NCI-H69 (cell line): ENCODE data around the gene GALC.

Experiments used
- DNase-seq: peaks from one replicate; lab custom pipeline; 2025; lab: John Stamatoyannopoulos, UW

GALC gene

DNA sequence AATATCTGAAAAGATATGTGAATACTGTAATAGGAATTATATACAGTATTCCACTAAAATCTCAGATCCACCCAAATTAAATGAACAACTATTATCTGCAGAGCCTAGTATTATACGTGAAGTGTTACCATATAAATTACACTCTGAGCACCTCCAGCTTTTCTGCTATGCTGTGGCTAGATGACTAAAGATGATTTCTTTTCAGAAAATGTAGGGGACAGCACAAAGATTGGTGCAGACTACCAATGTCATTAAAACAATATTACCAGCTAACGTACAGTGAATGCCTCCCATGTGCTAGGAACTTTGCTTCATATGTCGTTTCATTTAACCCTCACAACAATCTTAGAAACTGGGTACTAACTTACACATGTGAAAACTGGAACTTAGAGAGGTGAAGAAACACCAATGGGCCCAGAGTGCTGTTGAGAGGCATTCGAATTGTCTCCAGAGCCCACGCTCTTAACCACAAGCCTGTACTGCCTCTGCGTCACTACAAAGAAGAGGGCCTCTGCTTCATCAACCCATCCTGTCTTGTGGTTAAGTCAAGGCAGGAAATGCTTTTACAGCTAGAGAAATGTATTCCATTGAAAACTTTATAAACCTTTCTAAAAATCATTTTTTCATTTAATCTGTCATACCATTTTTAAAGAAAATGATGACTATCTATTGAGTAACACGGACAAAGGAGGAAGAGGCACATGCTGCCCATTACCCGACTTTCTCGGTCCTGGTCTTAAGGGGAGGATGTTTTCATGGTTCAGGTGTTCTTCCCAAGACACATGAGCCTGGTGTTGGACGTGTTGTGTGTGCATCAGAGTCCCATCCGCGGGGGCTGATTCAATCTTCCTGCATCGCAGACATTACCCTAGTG, 13.2 kb upstream of the GALC start:
- no peak for DNase-seq

DNA sequence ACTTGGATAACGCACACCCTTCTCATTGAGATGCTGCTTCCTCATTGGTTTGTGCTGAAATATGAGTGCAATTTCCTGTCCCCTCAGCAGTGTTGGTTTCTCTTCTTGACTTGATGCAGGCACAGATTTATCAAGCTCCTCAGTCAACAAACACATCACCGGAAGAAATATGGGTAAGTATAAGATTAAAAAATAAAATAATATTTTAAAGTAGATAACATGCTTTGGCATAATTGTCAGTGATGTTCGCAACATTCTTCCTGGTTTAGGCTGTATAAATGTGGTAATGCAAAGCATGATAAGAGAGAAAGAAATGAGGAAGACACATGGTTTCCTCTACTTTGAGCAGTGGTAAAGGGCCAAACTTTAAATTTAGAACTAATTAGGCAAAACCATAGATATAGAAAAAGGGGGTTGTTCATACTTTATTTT, 12.1 kb upstream of the GALC start, which contains the start of gene GPR65:
GPR65 (plus strand) TSS at position 86 of the 432 bp plus-strand sequence. CDS start 5,713 bp downstream, outside the sequence.
- no peak for DNase-seq

DNA sequence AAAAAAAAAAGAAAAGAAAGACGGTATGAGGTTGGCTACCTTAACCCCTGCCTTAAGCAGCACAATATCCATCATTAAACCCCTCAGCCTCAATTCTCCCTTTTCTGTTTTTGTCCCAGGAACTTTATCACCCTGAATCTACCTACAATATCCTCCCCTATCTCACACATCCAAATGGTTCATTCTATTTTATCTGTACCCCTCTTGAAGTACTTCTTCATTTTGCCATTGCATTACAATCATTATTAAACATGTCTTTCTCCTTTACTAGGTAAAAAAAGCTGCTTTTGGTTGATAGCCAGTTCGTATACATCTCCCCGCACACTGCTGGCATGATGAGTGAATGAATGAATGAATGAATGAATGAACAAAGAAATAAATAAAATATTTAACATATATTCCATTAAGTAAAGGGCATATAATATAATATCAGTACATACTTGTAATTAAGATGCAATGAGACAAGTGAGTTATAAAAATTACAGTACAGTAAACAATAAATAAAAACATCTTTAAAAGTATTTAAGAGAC, 11.6 kb upstream of the GALC start:
- no peak for DNase-seq

DNA sequence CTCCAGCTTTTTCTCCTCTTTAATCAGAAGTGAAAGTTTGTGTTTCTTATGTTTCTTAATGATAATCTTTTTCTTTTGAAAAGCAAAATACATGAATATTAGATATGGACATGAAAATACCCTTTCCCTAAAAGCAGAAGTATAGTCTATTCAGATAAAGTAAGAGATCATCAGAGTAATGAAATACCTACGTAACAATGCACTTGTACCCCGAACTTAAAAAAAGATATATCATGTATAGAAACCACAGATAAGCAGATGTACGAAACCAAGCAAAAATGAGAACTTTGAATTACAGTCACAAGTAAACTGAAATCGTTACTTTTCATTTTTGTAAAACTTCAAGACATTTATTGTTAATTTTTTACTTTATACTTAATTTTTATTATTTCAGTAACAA, 10.4 kb upstream of the GALC start:
- DNase-seq = no peak

DNA sequence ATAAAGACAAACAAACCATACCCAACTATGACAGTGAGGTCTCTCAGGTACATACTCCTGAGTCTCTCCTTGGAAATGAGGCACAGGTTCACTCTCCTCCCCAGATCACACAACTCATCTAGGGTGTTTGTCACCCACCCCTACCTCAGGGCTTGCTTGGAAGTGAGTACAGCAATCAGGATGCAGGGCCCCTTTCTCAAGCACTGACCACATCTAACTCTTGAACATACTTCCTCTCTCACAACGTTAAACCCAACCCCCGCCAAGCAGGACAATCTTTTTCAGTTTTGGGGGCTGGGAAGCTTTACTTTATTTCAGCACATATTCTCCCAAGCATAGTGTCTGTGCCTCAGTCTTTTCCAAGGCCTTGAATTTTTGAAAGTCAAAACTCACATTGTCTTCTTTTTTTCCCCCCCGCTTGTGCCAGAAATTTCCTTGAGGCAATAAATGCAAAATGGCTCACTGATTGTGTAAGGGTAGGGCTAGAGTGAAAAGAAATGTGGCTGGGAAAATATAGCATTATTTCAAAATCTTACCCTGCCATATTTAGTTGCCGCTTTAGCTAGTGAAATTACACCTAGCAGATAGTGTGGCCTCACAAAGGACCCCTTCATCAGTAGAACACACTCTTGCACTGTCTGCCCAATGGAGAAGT, 9.6 kb upstream of the GALC start:
- DNase-seq = no peak

DNA sequence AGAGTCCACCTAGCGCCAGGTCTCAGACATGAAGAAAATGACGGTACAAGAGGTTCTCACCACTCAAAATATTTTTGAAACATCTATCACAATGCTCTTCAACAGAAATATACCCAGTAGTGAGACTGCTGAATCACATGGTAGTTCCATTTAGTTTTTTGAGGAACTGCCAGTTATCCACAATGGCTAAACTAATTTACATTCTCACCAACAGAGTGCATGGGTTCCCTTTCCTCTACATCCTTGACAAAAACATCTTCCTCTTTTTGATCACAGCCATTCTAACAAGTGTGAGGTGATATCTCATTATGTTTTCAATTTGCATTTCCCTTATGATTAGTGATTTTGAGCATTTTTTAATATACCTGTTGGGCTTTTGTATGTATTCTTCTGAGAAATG, 6.3 kb upstream of the GALC start:
- DNase-seq = no peak

DNA sequence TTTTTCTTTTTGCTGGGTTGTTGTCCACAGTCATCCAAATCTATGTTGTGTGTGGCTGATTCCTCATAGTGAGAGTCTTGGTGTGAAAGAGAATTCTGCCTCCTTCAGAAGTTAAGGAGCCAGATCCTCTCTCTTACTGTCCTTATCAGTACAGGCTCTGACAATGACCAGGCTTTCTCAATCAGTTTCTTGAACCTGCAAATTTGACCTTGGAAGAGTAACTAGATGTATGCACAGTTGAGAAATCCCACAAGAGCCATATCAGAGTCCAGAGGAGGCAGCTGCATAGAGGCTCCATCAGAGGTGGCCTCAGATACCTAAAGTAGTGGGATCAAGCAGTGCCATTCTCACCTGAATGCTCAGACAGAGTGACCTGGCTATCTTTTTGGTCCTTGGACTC, 5.5 kb upstream of the GALC start:
- DNase-seq = no peak

DNA sequence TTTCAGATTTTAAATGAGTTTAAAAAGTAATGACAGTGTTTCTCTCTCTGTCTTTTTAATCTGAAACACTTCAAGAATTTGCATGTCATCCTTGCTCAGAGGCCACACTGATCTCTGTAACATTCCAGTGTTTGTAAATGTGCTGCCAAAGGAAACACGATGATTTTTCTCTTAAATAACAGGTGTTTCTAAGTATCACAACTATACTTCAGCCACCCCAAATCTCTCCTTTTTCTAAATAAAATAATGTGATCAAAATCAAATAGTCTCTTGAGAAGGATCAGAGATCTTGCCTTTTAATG, 3.3 kb upstream of the GALC start:
- no peak for DNase-seq

DNA sequence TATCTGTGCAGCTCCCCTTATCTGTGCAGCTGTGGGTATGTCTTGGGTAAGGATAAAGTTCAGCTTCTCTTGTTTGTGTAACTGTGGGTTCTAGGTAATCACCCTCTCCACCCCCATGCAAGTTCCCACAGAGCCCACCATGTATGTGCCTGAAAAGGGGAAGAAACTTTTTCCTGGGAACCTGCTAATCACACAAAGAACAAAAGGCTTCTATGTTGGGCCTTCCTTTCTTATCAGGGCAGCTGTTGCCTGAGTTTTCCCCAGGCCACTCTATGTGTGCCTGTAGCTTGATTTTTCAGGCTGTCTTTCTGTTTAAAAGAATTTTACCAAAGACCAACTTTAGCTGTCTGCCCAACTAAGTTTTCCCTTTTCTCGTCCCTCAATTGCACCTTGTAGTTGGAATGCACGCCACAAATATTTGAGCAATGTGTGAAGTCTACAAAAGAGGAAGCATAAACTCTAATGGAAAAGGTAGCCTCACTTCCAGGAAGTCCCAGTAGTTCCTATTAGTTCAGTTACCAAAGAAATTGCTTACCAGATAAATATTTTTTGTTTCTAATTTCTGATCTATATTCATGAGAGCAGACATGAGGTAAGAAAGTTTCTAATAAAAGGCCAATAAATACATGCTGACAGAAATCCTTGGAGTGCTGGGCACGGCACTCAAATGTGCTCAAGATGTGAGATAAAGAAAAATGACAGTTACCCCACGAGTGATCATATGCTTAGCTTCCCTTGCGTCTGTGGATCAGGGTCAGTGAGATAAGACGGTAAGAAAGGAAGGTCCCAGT, 2.7 kb upstream of the GALC start:
- no peak for DNase-seq

DNA sequence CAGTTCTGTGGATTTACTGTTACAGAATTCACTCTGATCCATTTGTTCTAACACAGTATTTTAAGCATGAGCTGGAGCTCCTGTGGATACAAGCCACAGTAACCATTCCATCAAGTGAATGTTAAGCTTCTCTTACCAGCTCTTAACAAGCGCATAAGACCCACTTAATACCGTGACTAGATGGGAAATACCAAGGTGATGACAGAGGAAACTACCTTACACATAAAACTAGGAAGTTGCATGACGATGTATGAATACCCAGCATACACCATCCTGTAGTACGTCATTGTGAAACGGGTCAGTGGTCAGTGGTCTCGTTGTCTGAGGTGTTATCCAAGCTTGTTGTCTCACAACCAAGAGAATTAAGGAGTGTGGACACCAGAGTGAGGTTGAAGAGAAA, 2.0 kb upstream of the GALC start:
- no peak for DNase-seq

DNA sequence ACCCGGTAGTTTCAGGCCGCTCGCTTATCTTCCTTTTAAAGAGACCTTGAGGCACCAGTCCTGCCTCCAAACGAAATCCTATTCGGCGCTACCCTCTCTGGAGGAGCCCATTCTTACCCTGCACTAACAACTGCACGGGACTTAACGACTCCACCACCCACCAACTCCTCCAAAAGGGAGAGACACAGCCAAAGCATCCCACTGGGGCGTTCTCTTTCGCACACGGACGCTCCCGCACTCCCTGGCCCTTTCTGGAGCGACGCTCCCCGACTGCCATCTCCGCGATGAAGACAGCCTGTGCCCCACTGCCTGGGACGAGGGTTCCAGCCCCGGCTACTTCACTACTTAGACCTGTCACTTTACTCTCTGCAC, 650 bp downstream of the GALC start:
- DNase-seq = no peak

DNA sequence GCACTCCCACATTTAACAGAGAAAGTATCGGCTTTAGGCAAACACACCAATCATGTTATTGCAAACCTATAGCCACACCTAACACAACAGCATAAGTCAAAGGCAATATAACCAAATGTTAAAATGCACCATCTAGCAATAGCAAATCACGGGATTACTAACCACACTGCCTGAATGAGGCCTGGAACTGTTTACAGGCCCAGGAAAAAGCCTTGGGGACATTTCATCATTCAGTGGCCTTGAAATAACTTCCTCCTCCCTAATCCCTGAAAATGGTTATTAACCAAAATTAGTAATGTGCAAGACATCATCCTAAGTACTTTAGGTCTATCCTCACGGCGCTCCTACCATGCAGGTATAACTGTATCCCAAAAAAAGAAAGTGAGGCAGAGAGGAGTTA, 2.3 kb downstream of the GALC start:
- no peak for DNase-seq

DNA sequence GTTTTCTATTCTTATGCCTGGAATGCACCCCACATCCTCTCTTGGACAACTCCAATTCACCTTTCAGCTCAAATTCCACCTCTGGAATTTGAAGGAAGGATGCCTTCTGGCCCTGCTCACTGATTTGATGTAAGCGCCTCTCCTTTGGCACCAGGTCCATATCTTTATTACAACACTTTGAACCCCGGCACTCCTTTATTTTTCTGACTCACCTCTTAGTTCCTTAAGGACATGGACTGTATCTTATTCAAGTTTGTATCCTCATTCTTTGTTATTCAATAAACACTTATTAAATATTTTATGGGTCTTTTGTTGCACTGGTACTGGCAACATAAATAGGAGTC, 3.1 kb downstream of the GALC start:
- no peak for DNase-seq

DNA sequence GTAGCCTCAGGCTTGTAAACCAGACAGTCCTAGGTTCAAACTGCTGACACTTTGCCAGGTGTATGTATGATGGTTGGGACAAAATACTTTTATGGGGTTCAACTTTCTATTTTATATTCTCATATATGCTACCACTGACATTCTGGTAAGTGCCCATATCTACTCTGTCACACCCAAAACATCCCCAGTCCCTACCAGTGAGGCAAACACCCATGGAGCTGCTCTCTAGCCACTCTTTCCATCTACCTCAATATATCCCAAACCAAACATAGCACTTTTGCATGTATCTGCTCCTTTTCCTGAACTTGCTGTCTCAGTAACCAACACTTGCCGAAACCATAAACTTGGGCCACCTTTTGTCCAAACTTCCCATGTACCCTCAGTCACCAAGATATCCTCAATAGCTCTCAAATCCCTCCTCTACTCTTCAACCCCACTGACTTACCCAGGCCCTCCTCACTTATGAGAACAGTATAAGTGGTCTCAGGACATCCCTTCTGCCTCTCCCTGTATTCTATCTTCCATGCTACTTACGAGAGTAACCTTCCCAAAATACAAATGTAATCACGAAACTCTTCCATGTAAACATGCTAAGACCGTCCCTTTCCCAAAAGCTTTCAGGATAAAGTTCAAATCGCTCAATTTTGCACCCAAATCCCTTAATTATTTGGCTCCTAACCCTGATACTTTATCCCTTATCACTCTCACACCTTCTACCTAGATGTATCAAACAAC, 3.6 kb downstream of the GALC start:
- DNase-seq = no peak

DNA sequence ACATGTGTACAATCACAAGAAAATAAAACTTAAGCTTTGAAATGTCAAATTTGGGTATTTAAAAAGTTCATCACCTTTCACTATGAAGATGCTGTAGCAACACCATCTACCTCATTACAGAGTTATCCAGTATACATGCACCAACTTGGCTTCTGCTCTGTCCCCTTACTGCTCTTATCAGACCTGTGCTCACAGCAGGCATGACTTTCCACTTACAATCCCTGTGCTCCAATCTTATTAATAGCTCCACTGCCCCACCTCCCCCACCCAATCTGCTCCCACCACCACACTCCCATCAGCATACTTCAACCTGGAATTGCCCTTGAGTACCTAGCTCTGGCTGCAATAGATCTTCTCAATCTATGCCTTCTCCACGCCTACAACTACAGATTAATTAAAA, 13.3 kb downstream of the GALC start:
- no peak for DNase-seq

DNA sequence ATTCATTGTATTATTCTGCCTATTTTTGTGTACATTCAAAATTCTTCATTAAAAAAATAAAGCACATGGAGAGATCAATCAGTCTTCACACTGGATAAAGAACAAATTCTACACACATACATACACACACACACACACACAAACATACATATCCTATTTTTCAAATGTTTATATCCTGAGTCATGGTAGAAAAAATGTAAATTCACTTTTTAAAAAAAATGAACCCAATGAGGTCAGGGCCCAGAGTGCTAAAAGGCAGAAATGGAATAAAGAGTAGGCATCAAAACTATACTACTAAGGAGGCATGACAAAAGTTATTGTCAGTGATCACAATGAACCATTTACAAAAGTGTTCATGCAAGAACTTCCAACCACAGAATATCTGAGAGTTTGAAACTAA, 17.3 kb downstream of the GALC start:
- DNase-seq = no peak

DNA sequence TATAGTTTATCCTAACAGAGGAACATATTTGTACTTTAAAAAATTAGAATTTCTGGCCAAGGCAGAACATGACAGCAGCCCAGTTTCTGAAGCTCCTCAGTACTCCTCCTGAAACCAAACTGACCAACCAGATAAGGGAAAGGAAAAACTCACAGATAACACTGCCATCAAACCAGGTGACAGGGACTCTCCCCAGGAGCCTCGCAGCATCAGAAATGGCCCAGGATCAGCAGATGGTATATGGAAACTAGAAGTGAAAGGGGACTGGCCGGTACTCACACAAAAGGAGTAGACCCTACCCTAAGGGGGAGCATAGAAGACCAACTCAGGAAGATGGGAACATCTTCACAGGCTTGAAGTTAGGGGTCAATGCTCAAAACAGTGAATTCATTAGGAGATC, 22.0 kb downstream of the GALC start:
- no peak for DNase-seq

DNA sequence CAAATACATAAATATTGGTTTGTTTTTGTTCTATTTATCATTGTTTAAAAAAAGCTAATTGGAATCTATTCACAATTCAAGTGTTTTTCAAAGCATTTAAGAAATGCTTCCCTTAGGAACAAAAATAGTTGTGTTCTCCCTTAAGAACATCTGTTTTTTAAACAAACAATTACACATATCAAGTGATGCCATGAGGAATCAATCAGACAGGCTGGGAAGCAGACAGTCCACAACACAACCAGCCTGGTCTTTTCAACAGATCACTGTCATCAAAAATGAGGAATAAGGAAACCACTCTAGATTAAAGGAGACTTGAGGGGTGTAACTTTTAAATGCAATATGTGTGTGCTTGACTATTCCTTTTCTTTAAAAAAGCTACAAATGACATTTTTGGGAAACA, 25.5 kb downstream of the GALC start:
- no peak for DNase-seq

DNA sequence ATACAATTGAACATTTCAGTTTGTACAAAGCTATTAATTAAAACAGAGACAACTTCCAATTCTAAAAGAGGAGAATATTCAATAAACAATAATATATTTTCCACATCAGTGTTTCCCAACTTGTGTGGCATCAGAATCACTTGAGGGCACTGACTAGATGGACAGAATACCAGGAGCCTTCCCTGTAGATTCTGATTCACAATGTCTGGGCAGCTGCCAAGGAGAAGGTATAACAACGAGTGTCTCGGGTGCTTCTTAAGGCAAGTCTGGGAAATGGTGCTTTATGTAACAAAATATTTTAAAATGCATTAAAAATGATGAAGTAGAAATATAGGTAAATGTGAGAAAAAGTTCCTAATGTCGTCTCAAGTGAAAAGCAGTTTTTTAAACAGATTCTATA, 26.2 kb downstream of the GALC start:
- DNase-seq = no peak

DNA sequence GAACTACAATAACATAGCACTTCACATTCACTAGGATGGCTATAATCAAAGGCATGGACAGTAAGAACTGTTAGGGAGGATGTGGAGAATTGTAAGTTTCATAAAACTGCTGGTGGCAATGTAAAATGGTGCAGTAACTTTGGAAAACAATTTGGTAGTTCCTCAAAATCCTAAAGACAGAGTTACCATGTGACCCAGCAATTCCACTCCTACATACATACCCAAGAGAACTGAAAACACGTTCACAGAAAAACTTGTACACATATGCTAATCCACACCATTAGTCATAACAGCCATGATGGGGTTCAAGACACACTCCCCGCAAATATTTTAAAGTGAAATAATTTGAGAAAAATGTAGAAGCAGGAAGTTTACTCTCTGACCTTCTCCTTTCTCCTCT, 31.7 kb downstream of the GALC start:
- no peak for DNase-seq

DNA sequence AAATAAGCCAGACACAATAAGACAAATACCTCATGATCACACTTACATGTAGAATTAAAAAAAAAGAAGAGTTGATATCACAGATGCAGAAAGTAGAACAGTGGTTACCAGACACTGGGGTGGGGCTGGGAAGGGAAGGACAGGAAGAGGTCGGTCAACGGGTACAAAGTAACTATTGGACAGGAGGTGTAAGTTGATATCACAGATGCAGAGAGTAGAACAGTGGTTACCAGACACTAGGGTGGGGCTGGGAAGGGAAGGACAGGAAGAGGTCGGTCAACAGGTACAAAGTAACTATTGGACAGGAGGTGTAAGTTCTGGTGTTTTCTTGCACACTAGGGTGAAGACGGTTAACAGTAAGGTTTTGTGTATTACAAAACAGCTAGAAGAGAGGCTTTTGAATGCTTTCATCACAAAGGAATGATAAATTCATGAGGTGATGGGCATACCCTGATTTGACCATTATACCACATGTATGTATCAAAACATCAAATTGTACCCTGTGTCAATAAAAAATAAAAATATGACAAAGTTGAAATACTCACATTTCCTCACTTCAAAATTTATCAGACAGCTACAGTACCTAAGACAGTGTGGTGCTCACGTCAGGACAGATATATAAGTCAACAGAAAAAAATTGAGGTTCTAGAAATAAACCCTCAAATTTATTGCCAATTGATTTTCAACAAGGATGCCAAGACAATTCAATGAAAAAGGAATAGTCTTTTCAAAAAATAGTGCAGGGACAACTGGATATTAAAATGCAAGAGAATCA, 32.8 kb downstream of the GALC start:
- no peak for DNase-seq
